ENCODE results near the gene FGFBP2.

DNA sequence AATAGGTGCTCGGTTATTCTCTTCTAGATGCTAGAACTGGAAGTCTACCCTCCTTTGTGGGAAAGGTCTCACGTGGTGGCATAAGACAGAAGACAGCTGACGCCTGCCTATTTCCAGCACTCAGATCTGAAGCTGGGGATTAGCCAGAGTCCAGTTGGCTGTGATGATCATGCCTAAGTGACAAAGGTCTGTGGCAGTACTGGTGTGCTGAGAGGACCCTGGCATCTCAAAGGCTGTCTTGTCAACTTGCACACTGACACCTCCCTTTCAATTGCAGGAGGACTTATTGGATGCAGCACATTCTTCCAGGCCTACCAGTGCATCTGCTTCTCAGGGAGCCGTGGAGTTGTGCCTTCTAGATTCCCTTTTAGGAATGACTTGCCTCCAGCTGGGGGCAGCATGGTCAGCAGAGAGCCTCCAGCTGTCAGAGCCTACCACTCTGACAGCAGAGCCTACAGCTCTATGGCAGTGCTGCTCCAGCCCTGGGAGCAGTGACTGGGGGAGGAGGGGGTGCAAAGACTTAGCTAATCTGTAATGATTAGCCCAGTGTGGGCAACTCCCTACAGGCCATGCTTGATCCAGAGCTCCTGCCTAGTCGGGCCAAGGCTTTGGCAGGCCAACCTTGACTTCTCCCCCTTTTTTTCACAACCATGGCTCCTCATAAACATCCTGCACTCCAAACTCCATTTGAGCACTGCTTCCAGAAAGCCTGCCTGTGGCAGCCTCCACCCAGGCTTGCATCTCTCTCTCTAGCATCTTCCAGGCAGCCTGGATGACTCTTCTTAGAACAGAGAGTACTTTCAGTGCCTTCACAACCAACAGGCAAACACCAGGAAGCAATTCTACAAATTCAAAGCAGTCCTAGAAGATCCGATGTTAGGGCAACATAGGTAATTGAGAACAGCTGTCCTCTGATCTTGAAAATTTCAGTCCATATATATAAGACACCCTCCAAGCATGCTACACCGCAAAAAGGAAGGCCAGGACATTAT, 13.8 kb upstream of the FGFBP2 start:
- TF ChIP-seq, protein P1, sequence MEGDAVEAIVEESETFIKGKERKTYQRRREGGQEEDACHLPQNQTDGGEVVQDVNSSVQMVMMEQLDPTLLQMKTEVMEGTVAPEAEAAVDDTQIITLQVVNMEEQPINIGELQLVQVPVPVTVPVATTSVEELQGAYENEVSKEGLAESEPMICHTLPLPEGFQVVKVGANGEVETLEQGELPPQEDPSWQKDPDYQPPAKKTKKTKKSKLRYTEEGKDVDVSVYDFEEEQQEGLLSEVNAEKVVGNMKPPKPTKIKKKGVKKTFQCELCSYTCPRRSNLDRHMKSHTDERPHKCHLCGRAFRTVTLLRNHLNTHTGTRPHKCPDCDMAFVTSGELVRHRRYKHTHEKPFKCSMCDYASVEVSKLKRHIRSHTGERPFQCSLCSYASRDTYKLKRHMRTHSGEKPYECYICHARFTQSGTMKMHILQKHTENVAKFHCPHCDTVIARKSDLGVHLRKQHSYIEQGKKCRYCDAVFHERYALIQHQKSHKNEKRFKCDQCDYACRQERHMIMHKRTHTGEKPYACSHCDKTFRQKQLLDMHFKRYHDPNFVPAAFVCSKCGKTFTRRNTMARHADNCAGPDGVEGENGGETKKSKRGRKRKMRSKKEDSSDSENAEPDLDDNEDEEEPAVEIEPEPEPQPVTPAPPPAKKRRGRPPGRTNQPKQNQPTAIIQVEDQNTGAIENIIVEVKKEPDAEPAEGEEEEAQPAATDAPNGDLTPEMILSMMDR (IDR thresholded peaks at IDR 0.05; ENCODE audit: low read depth, low read length) = no peak
- TF ChIP-seq EZH2phosphoT487 (IDR thresholded peaks at IDR 0.05; ENCODE audit: low read depth) = no peak
